ENCODE results near the gene COL4A3.
A peak's percentile ranks its signal among the peaks of the same experiment; 100 is the strongest.

COL4A3 gene

GRCh38 chr2:227183657-227184367, 19.4 kb downstream of the COL4A3 start:
- TF ChIP-seq, protein P1, sequence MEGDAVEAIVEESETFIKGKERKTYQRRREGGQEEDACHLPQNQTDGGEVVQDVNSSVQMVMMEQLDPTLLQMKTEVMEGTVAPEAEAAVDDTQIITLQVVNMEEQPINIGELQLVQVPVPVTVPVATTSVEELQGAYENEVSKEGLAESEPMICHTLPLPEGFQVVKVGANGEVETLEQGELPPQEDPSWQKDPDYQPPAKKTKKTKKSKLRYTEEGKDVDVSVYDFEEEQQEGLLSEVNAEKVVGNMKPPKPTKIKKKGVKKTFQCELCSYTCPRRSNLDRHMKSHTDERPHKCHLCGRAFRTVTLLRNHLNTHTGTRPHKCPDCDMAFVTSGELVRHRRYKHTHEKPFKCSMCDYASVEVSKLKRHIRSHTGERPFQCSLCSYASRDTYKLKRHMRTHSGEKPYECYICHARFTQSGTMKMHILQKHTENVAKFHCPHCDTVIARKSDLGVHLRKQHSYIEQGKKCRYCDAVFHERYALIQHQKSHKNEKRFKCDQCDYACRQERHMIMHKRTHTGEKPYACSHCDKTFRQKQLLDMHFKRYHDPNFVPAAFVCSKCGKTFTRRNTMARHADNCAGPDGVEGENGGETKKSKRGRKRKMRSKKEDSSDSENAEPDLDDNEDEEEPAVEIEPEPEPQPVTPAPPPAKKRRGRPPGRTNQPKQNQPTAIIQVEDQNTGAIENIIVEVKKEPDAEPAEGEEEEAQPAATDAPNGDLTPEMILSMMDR (conservative IDR thresholded peaks at IDR 0.05; ENCODE audit: control insufficient read depth, insufficient read depth, low read depth, low read length): no peak
- H3K4me3 ChIP-seq (ENCODE audit: control insufficient read depth, low read depth, low read length): no peak overlapping the region
- DNase-seq (ENCODE audit: low read depth): no peak

DNA sequence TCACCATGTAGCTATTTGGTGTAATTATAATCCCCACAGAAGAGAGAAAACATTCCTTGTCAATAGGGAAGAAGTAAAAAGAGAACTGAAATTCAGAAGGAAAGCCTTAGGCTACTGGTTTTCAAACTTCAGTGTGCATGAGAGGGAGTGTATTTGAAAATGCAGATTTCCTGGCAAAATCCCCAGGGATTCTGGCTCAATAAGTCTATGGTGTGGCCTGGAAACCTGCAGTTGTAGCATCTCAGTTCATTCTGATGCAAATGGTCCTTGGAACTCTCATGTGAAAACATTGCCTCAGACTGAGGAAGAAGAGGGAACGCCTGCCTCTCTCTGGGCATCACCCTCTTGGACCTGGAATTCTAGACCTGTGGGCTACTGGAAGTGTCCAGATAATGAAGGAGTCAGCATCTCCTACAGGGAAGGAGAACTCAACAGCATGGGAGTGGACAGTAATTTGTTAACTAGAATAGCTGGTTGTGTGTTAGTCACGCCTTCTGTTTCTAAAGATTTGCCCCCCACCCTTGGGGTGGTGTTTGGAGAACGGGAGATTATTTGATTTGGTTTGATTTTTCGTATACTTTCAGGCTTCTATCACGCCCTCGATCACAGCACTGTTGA, 21.3 kb downstream of the COL4A3 start:
- TF ChIP-seq, protein P1 (conservative IDR thresholded peaks at IDR 0.05; ENCODE audit: control insufficient read depth, insufficient read depth, low read depth, low read length): no peak
- H3K4me3 ChIP-seq (ENCODE audit: control insufficient read depth, low read depth, low read length): no peak overlapping the region

DNA sequence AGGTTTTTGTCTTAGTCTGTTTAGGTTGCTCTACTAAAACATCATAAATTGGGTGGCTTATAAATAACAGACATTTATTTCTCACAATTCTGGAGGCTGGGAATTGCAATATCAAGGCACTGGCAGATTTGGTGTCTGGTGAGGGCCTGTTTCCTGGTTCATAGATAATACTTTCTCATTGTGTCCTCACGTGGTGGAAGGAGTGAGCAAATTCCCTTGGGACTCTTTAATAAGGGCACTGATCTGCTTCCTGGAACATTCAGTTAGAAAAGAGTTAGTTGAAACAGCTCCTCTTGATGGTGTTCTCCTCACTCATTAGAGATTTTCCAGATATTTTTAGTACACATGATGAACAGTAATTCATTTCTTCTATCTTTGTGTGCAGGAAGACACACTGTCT, 22.3 kb downstream of the COL4A3 start:
- DNase-seq (ENCODE audit: low read depth): peak; percentile 64
- no peak overlapping the region for H3K4me3 ChIP-seq (ENCODE audit: control insufficient read depth, low read depth, low read length)
- TF ChIP-seq, protein P1 (conservative IDR thresholded peaks at IDR 0.05; ENCODE audit: control insufficient read depth, insufficient read depth, low read depth, low read length): no peak

More for the DNA sequence above, 21.3 kb downstream of the COL4A3 start:
- no peak for DNase-seq (ENCODE audit: low read depth)

- no peak overlapping the region for H3K4me3 ChIP-seq (ENCODE audit: control insufficient read depth, low read depth, low read length)
- TF ChIP-seq, protein P1 (conservative IDR thresholded peaks at IDR 0.05; ENCODE audit: control insufficient read depth, insufficient read depth, low read depth, low read length): no peak
- DNase-seq (ENCODE audit: low read depth): peak; percentile 63
Observed at GRCh38 chr2:227188292-227188691, 23.9 kb downstream of the COL4A3 start.

- H3K4me3 ChIP-seq (ENCODE audit: control insufficient read depth, low read depth, low read length): no peak overlapping the region
- TF ChIP-seq, protein P1 (conservative IDR thresholded peaks at IDR 0.05; ENCODE audit: control insufficient read depth, insufficient read depth, low read depth, low read length): peak; percentile 32
- peak; percentile 77 for DNase-seq (ENCODE audit: low read depth)
Observed at GRCh38 chr2:227191367-227191766, 26.9 kb downstream of the COL4A3 start.

DNA sequence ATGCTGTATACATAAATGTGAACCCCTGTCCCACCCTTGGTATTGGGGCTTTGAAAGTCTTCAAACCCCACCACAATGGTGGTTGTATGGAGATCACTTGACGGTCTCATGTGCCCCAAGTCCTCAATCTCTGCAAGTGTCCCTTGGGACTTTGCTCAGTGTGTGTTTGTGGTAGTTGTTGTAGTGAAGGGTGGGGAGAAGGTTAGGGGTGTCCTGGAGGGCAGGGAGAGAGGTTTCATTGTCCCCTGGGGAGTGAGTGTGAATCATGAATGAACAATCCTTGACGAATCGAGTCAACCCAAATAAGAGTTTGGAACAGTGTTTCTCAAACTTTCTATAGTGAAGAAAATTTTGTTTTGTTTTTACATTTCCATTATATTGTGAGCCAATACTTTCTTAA, 28.1 kb downstream of the COL4A3 start:
- no peak overlapping the region for H3K4me3 ChIP-seq (ENCODE audit: control insufficient read depth, low read depth, low read length)

More for the DNA sequence above, 28.1 kb downstream of the COL4A3 start:
- TF ChIP-seq, protein P1 (conservative IDR thresholded peaks at IDR 0.05; ENCODE audit: control insufficient read depth, insufficient read depth, low read depth, low read length): no peak
- DNase-seq (ENCODE audit: low read depth): peak; percentile 83

Measured in fibroblast of mammary gland (primary cell).